ENCODE results near the gene LPCAT4. TPM values are rescaled to one million over a fixed set of nuclear protein-coding genes. Genes with fewer than 3 reads are reported as not detected.

Gene LPCAT4
- total and polyA plus RNA-seq, 2 of the 8 experiments (the other 6 are each of a cell fraction or from before 2014, with no cell fraction given), result 69.3 to 109 TPM

DNA sequence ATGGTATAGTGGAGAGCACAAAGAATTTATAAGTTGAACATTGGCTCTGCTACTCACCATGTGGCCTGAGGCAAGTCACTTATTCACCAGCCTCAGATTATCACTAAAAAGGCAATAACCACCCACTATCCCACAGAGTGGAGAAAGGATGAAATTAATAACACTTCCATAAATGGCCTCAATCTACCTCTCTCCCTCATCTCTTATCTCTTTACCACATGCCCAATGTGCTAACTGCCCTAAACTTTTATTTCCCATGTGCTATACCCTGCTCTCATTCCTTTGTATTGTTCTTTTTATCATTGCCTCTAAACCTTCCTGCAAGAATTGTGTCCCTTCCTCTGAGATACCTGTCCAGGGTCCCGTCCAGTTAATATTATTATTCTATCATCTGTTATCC lies 55.4 kb downstream of the LPCAT4 start:
- H3K56ac ChIP-seq (replicated peaks; ENCODE audit: insufficient read length, low read depth, low read length), result no peak overlapping the region
- no peak overlapping the region for H2BK15ac ChIP-seq (ENCODE audit: low read length)
- H3K27ac ChIP-seq (ENCODE audit: low read depth, low read length), result no peak overlapping the region
- DNase-seq (ENCODE audit: low read depth in 1 of 2, low spot score in 2 of 2), result no peak
- no peak overlapping the region for H3K4me2 ChIP-seq (ENCODE audit: insufficient read depth in 1 of 2, low read depth in 2 of 2, low read length in 2 of 2)
- H3K23ac ChIP-seq (ENCODE audit: insufficient read length), result no peak overlapping the region
- no peaks in the 10 kb centered on the region for H3K23me2 ChIP-seq (ENCODE audit: low read depth, low read length)
- no peaks in the 10 kb centered on the region for H4K20me1 ChIP-seq (replicated peaks in 1 of 2; ENCODE audit: control insufficient read depth in 1 of 2, insufficient read depth in 2 of 2, low read length in 2 of 2)
- H3K9ac ChIP-seq (replicated peaks in 1 of 4; ENCODE audit: extremely low read depth in 1 of 4, low read depth in 3 of 4, low read length in 3 of 4), result no peak overlapping the region
- no peak for FAIRE-seq
- H3K9me3 ChIP-seq (ENCODE audit: insufficient read depth in 2 of 2, low read depth in 1 of 2, low read length in 1 of 2), result no peaks in the 10 kb centered on the region
- ChIA-PET CTCF (ENCODE audit: partially characterized antibody) (no interaction called here), POLR2A (ENCODE audit: partially characterized antibody) (no interaction called here)
- H3K4me1 ChIP-seq (replicated peaks in 1 of 4; ENCODE audit: control insufficient read depth in 3 of 4, insufficient read depth in 4 of 4, low read length in 3 of 4), result no peaks in the 10 kb centered on the region
- H3K79me1 ChIP-seq (ENCODE audit: low read depth, low read length), result no peaks in the 10 kb centered on the region
- H3K18ac ChIP-seq (ENCODE audit: extremely low read depth, low read length), result no peak overlapping the region
- H2BK12ac ChIP-seq (ENCODE audit: low read depth, low read length), result no peak overlapping the region
- no peaks in the 10 kb centered on the region for H3K27me3 ChIP-seq (replicated peaks in 1 of 4; ENCODE audit: control insufficient read depth in 3 of 4, extremely low read depth in 1 of 4, insufficient read depth in 3 of 4, low read length in 3 of 4)
- no peak overlapping the region for H2BK20ac ChIP-seq (ENCODE audit: low read length)
- no peak overlapping the region for H4K5ac ChIP-seq (ENCODE audit: insufficient read length, low read depth, low read length)
- no peak overlapping the region for H2AFZ ChIP-seq (ENCODE audit: low read length)
- H2AK5ac ChIP-seq (ENCODE audit: low read depth, low read length), result no peak overlapping the region
- H3K79me2 ChIP-seq (ENCODE audit: control insufficient read depth in 1 of 2, insufficient read depth in 2 of 2, low read length in 2 of 2), result no peaks in the 10 kb centered on the region
- H2BK120ac ChIP-seq (replicated peaks; ENCODE audit: low read depth, low read length), result no peak overlapping the region
- H4K91ac ChIP-seq (replicated peaks; ENCODE audit: insufficient read length, low read length), result no peak overlapping the region
- TF ChIP-seq EZH2 (IDR thresholded peaks at IDR 0.05; ENCODE audit: low read depth, low read length, severe bottlenecking), result no peak
- no peak for TF ChIP-seq BRCA1 (IDR thresholded peaks at IDR 0.05; ENCODE audit: low read depth, low read length)
- no peak for TF ChIP-seq RXRA (IDR thresholded peaks at IDR 0.05; ENCODE audit: insufficient read depth, low read depth, low read length)
- no peak for TF ChIP-seq CEBPB (IDR thresholded peaks at IDR 0.05; ENCODE audit: low read depth, low read length)
- TF ChIP-seq ZNF274 (IDR thresholded peaks at IDR 0.05; ENCODE audit: borderline replicate concordance, extremely low read depth, low read length), result no peak
- no peak for TF ChIP-seq SUZ12 (IDR thresholded peaks at IDR 0.05; ENCODE audit: low read length)
- no peak for TF ChIP-seq KDM4A (IDR thresholded peaks at IDR 0.05; ENCODE audit: low read depth, low read length, severe bottlenecking)
- no peak for TF ChIP-seq RAD21 (IDR thresholded peaks at IDR 0.05 in 1 of 2, conservative IDR thresholded peaks at IDR 0.05 in 1 of 2; ENCODE audit: low read depth in 2 of 2, low read length in 2 of 2)
- no peak for TF ChIP-seq CREB1 (IDR thresholded peaks at IDR 0.05)
- no peak for TF ChIP-seq TBP (IDR thresholded peaks at IDR 0.05; ENCODE audit: low read depth, low read length)
- no peak overlapping the region for H3K14ac ChIP-seq (ENCODE audit: insufficient read length)
- no peak overlapping the region for H3K4me3 ChIP-seq (ENCODE audit: extremely low read depth in 1 of 4, insufficient read depth in 2 of 4, low read depth in 3 of 4, low read length in 4 of 4)
- no peak overlapping the region for H2BK5ac ChIP-seq (ENCODE audit: low read depth, low read length)
- H3K36me3 ChIP-seq (ENCODE audit: control insufficient read depth in 2 of 4, insufficient read depth in 4 of 4, low read length in 3 of 4), result no peaks in the 10 kb centered on the region
- 79% methylated on average over 1 of the region's 1 CpG; no CpG with 5 or more reads in 1 of the 2 experiments for WGBS, 2 experiments (ENCODE audit: extremely low coverage in 1 of 2, insufficient coverage in 1 of 2, insufficient read length in 1 of 2, insufficient replicate concordance in 2 of 2, low coverage in 1 of 2, low lambda C conversion rate in 2 of 2, missing lambda C conversion rate in 1 of 2)
- no peak overlapping the region for H3K4ac ChIP-seq (replicated peaks; ENCODE audit: insufficient read length, low read depth, low read length)
- no peak overlapping the region for H4K8ac ChIP-seq (ENCODE audit: extremely low read depth, insufficient read depth, low read length)

Data from H1 (cell line).